Heart left ventricle (tissue), 16 donors: ENCODE results near the gene FANCE. TPM values are rescaled to one million over a fixed set of nuclear protein-coding genes. Genes with fewer than 3 reads are reported as not detected.

Experiments used
- ATAC-seq, 4 donors: fragments of 200-7000 bp; cut with Tn5 transposase; one replicate each; pipeline ENCODE4 v1.9.1; 2020 to 2022; ENCODE audit warnings: moderate library complexity in 4 of 4, mild to moderate bottlenecking in 3 of 4, moderate number of reproducible peaks in 1 of 4
- DNase-seq, 5 donors: peaks; one replicate each; pipeline ENCODE4 v3.0.0-alpha.2; 2020
- H3K27ac ChIP-seq, 12 donors: fragments of 200-600 bp; sonication (generic) in 4 of 12; one replicate each; pipeline versions ENCODE4 v1.5.0 to v1.8.0; 2016 to 2022; ENCODE audit warnings: mild to moderate bottlenecking in 2 of 12
- H3K27me3 ChIP-seq, 9 donors: fragments of 200-600 bp; sonication (generic) in 2 of 9; one replicate each; pipeline versions ENCODE4 v1.5.1 to v1.8.0; 2016 to 2022; ENCODE audit warnings: mild to moderate bottlenecking in 3 of 9
- H3K36me3 ChIP-seq, 9 donors: fragments of 200-600 bp; sonication (generic) in 2 of 9; one replicate each; pipeline versions ENCODE4 v1.5.0 to v1.8.0; 2018 to 2022; ENCODE audit warnings: mild to moderate bottlenecking in 2 of 9
- H3K4me1 ChIP-seq, 12 donors: fragments of 200-600 bp; sonication (generic) in 4 of 12; one replicate each; pipeline versions ENCODE4 v1.5.0 to v1.8.0; 2016 to 2022; ENCODE audit warnings: mild to moderate bottlenecking in 3 of 12
- H3K4me3 ChIP-seq, 12 donors: fragments of 200-600 bp; sonication (generic) in 4 of 12; one replicate each; pipeline versions ENCODE4 v1.5.0 to v1.8.0; 2017 to 2022; ENCODE audit warnings: mild to moderate bottlenecking in 9 of 12, moderate library complexity in 4 of 12
- H3K9me3 ChIP-seq, 12 donors: fragments of 200-600 bp; sonication (generic) in 4 of 12; one replicate each; pipeline versions ENCODE4 v1.5.0 to v1.8.0; 2016 to 2022; ENCODE audit warnings: mild to moderate bottlenecking in 1 of 12
- CTCF ChIP-seq, 12 donors: fragments of 200-600 bp; sonication (generic) in 4 of 12; IDR thresholded peaks; one replicate each; pipeline versions ENCODE4 v1.5.0 to v1.8.0; 2018 to 2022; ENCODE audit warnings: antibody characterized with exemption in 12 of 12, mild to moderate bottlenecking in 5 of 12
- POLR2A ChIP-seq, 2 donors: fragments of 450-650 bp; IDR thresholded peaks; one replicate each; pipeline ENCODE4 v1.6.1; 2017; ENCODE audit warnings: antibody characterized with exemption in 2 of 2, mild to moderate bottlenecking in 2 of 2, moderate library complexity in 2 of 2
- WGBS, 4 donors: extraction: QIAGEN DNeasy Blood & Tissue Kit in 2 of 4; methylation state at CpG; one replicate each; pipeline versions ENCODE4 v1.1.5 to v1.1.7; 2013 to 2018; 5-methylcytosine and 5-hydroxymethylcytosine counted together
- intact Hi-C, 10 donors: fragments of 100-400 bp; cut with DNase I; formaldehyde crosslinking; loops; one replicate each; pipeline versions ENCODE4 v1.11.1 to v1.14.2; 2022
- polyA plus RNA-seq, 2 donors: library from polyadenylated mRNA; stranded (reverse); fragments of 200-250 nt; gene quantifications; one replicate each; pipeline ENCODE4 v1.2.3, GENCODE V29; 2013
- total RNA-seq, 9 donors: library from RNA; depleted of rRNA in 2 of 9; stranded (reverse); fragments of >200 nt in 2 of 9; fragmentation: NEBNext Ultra II Directional in 3 of 9; extraction: Animal tissue kit (Norgen Biotek cat#: 25700) in 3 of 9; gene quantifications; one replicate each; pipeline versions ENCODE4 v1.1.0 to v1.2.4, GENCODE V29; 2016 to 2023
- donor health status: ischemic (EF 13 %, LVEDD 7.1; RV severe dilation, severe dysfunction).
- donor health status: healthy with polysubstance abuse.
- donor health status: DM: no; HTN: yes; CAD: no.
- donor health status: DM: no; HTN: no; CAD: no.
- donor health status: ischemic (EF 25% LVEDD 6.9; RV normal size, moderate dysfunction).
- donor health status: ischemic (EF 25% LVEDD 5.7; RV mildly dilated, moderate dysfunction).
- donor health status: healthy.
- donor health status: DM: yes; HTN: yes; CAD: no.
- donor health status: ischemic (EF 35%, LVEDD 5.7; RV mildly dilated, moderate dysfunction).
- donor health status: nonischemic (EF 11% LVEDD 7.7; RV severe dilation, severe dysfunction).
- donor health status: DM: yes; HTN: yes; CAD: no.
- donor health status: PGD.
- donor health status: ischemic (EF 29% LVEDD 5.4; RV normal size, mild dysfunction).
- donor health status: nonischemic (EF 23%, LVEDD 6.1; RV moderate dilation, normal function).

FANCE gene
- total and polyA plus RNA-seq, 11 donors, result 1.3 to 4.6 (median 3.6) TPM

GRCh38 chr6:35505999-35506412, 53.9 kb downstream of the FANCE start:
- DNase-seq (no peak), ATAC-seq (no peak)
- TF ChIP-seq CTCF (IDR thresholded peaks at IDR 0.05), result no peak
- TF ChIP-seq POLR2A (IDR thresholded peaks at IDR 0.05), result no peak
- no peaks in the 10 kb centered on the region for H3K9me3 ChIP-seq
- peaks cover 0 to 67% (median 7%) of the 10 kb centered on the region in 9 donors for H3K27me3 ChIP-seq
- intact Hi-C loops, result no loop called here
- H3K4me1 ChIP-seq, result peaks cover 0 to 4% (median 0%) of the 10 kb centered on the region in 12 donors
- H3K36me3 ChIP-seq, result no peaks in the 10 kb centered on the region
- no peak overlapping the region for H3K4me3 ChIP-seq
- 46 to 61% (median 54%) methylated on average over 9 to 21 of the region's 21 CpGs for WGBS, 4 donors
- H3K27ac ChIP-seq, result no peak overlapping the region

- ATAC-seq (no peak), DNase-seq (no peak)
- no peak overlapping the region for H3K27ac ChIP-seq
- peaks cover 0 to 4% (median 0%) of the 10 kb centered on the region in 12 donors for H3K4me1 ChIP-seq
- H3K27me3 ChIP-seq, result peaks cover 0 to 71% (median 8%) of the 10 kb centered on the region in 9 donors
- intact Hi-C loops, result no loop called here
- no peak for TF ChIP-seq POLR2A (IDR thresholded peaks at IDR 0.05)
- TF ChIP-seq CTCF (IDR thresholded peaks at IDR 0.05), result no peak
- H3K9me3 ChIP-seq, result no peaks in the 10 kb centered on the region
- 94 to 100% (median 97%) methylated on average over 3 of the region's 3 CpGs for WGBS, 4 donors
- H3K36me3 ChIP-seq, result no peaks in the 10 kb centered on the region
- H3K4me3 ChIP-seq, result no peak overlapping the region
Observed at GRCh38 chr6:35506536-35506935, 54.4 kb downstream of the FANCE start.

- DNase-seq, result no peak
- Histone ChIP-seq H3K27me3 (peaks cover 0 to 70% (median 10%) of the 10 kb centered on the region in 9 donors), H3K4me1 (peaks cover 0 to 11% (median 0%) of the 10 kb centered on the region in 12 donors), H3K4me3 (no peak overlapping the region), H3K9me3 (no peaks in the 10 kb centered on the region), H3K36me3 (no peaks in the 10 kb centered on the region), H3K27ac (no peak overlapping the region)
- WGBS, 4 donors, result 89 to 94% (median 92%) methylated on average over 2 of the region's 2 CpGs
- intact Hi-C loops, result no loop called here
- ATAC-seq, result no peak
- TF ChIP-seq CTCF (IDR thresholded peaks at IDR 0.05), result no peak
- TF ChIP-seq POLR2A (IDR thresholded peaks at IDR 0.05), result no peak
Observed at GRCh38 chr6:35507221-35507620, 55.1 kb downstream of the FANCE start.

- DNase-seq (no peak), ATAC-seq (no peak)
- no peaks in the 10 kb centered on the region for H3K9me3 ChIP-seq
- no peaks in the 10 kb centered on the region for H3K36me3 ChIP-seq
- peaks cover 0 to 11% (median 0%) of the 10 kb centered on the region in 12 donors for H3K4me1 ChIP-seq
- no peak overlapping the region for H3K4me3 ChIP-seq
- TF ChIP-seq POLR2A (IDR thresholded peaks at IDR 0.05), result no peak
- no peak for TF ChIP-seq CTCF (IDR thresholded peaks at IDR 0.05)
- intact Hi-C loops, result no loop called here
- 66 to 84% (median 82%) methylated on average over 2 of the region's 2 CpGs for WGBS, 4 donors
- peaks cover 0 to 69% (median 10%) of the 10 kb centered on the region in 9 donors for H3K27me3 ChIP-seq
- H3K27ac ChIP-seq, result no peak overlapping the region
Observed at GRCh38 chr6:35508027-35508426, 55.9 kb downstream of the FANCE start.
